DND-41 (cell line): ENCODE data around the gene STRN4.

ENCODE experiments used
- EZH2 ChIP-seq: IDR thresholded peaks from 3 replicates; pipeline ENCODE4 v1.6.1; 2012; ENCODE audit warnings: borderline replicate concordance, low read depth, mild to moderate bottlenecking, moderate library complexity, low read length, inconsistent platforms; ENCODE audit not compliant: severe bottlenecking
- TF ChIP-seq, protein P1 (sequence below): IDR thresholded peaks from 2 replicates; pipeline ENCODE4 v1.5.1; 2012; ENCODE audit warnings: borderline replicate concordance, low read length, moderate library complexity, mild to moderate bottlenecking; ENCODE audit not compliant: poor library complexity, severe bottlenecking; ENCODE audit errors: extremely low read depth

DNA sequence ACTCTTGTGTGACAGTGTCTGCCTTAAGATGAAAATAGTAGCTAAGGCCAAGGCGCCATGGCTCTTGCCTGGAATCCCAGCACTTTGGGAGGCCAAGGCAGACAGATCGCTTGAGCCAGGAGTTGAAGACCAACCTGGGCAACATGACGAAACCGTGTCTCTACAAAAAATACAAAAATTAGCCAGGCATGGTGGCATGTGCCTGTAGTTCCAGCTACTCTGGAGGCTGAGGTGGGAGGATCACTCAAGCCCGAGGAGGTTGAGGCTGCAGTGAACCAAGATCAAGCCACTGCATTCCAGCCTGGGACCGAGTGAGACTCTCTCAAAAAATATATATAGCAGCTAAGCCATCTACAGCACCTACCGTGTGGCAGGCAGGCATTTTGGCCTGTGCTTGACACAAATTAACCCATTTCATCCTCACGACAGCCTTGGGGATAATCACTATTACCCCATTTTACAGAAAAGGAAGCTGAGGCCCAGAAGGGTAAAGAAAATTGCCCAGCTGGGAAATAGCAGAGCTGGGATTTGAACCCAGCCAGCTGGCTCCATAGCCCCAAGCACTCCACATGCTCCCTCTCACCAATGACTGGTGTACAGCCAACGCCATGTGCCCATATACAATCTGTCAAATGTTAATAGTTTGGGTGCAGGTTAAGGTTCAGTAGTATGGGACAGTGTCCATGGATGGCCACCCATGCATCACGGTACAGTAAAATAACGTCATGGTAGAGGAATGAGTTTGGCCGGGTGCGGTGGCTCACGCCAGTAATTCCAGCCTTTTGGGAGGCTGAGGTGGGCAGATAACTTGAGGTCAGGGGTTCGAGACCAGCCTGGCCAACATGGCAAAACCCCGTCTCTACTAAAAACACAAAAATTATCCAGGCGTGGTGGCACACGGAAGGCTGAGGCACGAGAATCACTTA lies 39.1 kb upstream of the STRN4 start:
- TF ChIP-seq, protein P1, sequence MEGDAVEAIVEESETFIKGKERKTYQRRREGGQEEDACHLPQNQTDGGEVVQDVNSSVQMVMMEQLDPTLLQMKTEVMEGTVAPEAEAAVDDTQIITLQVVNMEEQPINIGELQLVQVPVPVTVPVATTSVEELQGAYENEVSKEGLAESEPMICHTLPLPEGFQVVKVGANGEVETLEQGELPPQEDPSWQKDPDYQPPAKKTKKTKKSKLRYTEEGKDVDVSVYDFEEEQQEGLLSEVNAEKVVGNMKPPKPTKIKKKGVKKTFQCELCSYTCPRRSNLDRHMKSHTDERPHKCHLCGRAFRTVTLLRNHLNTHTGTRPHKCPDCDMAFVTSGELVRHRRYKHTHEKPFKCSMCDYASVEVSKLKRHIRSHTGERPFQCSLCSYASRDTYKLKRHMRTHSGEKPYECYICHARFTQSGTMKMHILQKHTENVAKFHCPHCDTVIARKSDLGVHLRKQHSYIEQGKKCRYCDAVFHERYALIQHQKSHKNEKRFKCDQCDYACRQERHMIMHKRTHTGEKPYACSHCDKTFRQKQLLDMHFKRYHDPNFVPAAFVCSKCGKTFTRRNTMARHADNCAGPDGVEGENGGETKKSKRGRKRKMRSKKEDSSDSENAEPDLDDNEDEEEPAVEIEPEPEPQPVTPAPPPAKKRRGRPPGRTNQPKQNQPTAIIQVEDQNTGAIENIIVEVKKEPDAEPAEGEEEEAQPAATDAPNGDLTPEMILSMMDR, result no peak
- no peak for TF ChIP-seq EZH2
